Measurements from ENCODE around the gene PRDM4.

GRCh38 chr12:107732365-107732764 is 28.6 kb downstream of the PRDM4 start:
- TF ChIP-seq CTCF (IDR thresholded peaks at IDR 0.05 in 8 of 11, conservative IDR thresholded peaks at IDR 0.05 in 3 of 11) (no peak), POLR2AphosphoS5 (IDR thresholded peaks at IDR 0.05) (no peak), POLR2A (IDR thresholded peaks at IDR 0.05) (no peak)
